ENCODE measurements around the gene PKLR. TPM values are rescaled to one million over a fixed set of nuclear protein-coding genes. Genes with fewer than 3 reads are reported as not detected.

PKLR gene
- total and polyA plus RNA-seq, 2 of the 8 experiments (the other 6 are each of a cell fraction or from before 2014, with no cell fraction given), result 2.3 to 7.5 TPM

DNA sequence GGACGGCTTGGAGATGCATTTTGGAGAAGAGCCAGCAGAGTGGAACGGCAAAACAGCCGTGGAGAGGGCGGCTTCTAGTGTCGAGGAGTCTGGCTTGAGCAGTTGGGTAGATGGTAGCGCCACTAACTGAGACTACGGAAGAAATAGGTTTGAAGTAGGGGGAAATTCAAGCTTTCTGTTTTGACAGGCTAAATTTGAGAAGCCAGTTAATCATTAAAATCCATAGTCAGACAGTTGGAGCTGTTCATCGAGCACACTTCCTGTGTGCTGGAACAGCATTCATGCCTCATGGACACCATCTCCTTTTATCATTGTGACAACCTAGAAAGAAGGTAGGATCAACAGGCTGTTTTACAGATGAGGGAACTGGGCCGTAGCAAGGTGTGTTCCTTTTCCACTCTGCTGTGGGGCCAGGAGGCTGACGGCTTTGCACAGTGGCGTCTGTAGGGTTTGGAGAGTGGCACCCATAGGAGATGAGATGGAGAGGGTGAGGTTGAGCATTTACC lies 3.4 kb upstream of the PKLR start (continued):
- TF ChIP-seq, protein P1, sequence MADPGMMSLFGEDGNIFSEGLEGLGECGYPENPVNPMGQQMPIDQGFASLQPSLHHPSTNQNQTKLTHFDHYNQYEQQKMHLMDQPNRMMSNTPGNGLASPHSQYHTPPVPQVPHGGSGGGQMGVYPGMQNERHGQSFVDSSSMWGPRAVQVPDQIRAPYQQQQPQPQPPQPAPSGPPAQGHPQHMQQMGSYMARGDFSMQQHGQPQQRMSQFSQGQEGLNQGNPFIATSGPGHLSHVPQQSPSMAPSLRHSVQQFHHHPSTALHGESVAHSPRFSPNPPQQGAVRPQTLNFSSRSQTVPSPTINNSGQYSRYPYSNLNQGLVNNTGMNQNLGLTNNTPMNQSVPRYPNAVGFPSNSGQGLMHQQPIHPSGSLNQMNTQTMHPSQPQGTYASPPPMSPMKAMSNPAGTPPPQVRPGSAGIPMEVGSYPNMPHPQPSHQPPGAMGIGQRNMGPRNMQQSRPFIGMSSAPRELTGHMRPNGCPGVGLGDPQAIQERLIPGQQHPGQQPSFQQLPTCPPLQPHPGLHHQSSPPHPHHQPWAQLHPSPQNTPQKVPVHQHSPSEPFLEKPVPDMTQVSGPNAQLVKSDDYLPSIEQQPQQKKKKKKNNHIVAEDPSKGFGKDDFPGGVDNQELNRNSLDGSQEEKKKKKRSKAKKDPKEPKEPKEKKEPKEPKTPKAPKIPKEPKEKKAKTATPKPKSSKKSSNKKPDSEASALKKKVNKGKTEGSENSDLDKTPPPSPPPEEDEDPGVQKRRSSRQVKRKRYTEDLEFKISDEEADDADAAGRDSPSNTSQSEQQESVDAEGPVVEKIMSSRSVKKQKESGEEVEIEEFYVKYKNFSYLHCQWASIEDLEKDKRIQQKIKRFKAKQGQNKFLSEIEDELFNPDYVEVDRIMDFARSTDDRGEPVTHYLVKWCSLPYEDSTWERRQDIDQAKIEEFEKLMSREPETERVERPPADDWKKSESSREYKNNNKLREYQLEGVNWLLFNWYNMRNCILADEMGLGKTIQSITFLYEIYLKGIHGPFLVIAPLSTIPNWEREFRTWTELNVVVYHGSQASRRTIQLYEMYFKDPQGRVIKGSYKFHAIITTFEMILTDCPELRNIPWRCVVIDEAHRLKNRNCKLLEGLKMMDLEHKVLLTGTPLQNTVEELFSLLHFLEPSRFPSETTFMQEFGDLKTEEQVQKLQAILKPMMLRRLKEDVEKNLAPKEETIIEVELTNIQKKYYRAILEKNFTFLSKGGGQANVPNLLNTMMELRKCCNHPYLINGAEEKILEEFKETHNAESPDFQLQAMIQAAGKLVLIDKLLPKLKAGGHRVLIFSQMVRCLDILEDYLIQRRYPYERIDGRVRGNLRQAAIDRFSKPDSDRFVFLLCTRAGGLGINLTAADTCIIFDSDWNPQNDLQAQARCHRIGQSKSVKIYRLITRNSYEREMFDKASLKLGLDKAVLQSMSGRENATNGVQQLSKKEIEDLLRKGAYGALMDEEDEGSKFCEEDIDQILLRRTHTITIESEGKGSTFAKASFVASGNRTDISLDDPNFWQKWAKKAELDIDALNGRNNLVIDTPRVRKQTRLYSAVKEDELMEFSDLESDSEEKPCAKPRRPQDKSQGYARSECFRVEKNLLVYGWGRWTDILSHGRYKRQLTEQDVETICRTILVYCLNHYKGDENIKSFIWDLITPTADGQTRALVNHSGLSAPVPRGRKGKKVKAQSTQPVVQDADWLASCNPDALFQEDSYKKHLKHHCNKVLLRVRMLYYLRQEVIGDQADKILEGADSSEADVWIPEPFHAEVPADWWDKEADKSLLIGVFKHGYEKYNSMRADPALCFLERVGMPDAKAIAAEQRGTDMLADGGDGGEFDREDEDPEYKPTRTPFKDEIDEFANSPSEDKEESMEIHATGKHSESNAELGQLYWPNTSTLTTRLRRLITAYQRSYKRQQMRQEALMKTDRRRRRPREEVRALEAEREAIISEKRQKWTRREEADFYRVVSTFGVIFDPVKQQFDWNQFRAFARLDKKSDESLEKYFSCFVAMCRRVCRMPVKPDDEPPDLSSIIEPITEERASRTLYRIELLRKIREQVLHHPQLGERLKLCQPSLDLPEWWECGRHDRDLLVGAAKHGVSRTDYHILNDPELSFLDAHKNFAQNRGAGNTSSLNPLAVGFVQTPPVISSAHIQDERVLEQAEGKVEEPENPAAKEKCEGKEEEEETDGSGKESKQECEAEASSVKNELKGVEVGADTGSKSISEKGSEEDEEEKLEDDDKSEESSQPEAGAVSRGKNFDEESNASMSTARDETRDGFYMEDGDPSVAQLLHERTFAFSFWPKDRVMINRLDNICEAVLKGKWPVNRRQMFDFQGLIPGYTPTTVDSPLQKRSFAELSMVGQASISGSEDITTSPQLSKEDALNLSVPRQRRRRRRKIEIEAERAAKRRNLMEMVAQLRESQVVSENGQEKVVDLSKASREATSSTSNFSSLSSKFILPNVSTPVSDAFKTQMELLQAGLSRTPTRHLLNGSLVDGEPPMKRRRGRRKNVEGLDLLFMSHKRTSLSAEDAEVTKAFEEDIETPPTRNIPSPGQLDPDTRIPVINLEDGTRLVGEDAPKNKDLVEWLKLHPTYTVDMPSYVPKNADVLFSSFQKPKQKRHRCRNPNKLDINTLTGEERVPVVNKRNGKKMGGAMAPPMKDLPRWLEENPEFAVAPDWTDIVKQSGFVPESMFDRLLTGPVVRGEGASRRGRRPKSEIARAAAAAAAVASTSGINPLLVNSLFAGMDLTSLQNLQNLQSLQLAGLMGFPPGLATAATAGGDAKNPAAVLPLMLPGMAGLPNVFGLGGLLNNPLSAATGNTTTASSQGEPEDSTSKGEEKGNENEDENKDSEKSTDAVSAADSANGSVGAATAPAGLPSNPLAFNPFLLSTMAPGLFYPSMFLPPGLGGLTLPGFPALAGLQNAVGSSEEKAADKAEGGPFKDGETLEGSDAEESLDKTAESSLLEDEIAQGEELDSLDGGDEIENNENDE (IDR thresholded peaks at IDR 0.05; ENCODE audit: insufficient replicate concordance, low read length), result no peak
- TF ChIP-seq MAFK (IDR thresholded peaks at IDR 0.05; ENCODE audit: low read depth, low read length), result no peak
- TF ChIP-seq CBX5 (IDR thresholded peaks at IDR 0.05; ENCODE audit: low read depth, low read length), result no peak
- TF ChIP-seq CTBP2 (IDR thresholded peaks at IDR 0.05; ENCODE audit: borderline replicate concordance, insufficient read depth, insufficient read length, low read length), result no peak
- no peak for TF ChIP-seq EP300 (IDR thresholded peaks at IDR 0.05; ENCODE audit: borderline replicate concordance in 1 of 2, low read depth in 2 of 2, low read length in 2 of 2)
- TF ChIP-seq KDM1A (IDR thresholded peaks at IDR 0.05; ENCODE audit: borderline replicate concordance, low read length), result no peak
- TF ChIP-seq GTF2F1 (IDR thresholded peaks at IDR 0.05; ENCODE audit: borderline replicate concordance, low read depth, low read length), result no peak
- no peak for TF ChIP-seq NRF1 (IDR thresholded peaks at IDR 0.05; ENCODE audit: low read depth, low read length)
- TF ChIP-seq USF2 (IDR thresholded peaks at IDR 0.05; ENCODE audit: low read length), result no peak

Measured in H1 (cell line).